Osteocyte (in vitro differentiated cells): ENCODE measurements around the gene ZNF592. TPM values are rescaled to one million over a fixed set of nuclear protein-coding genes. Genes with fewer than 3 reads are reported as not detected.

Source experiments
- DNase-seq: peaks from one replicate; pipeline ENCODE4 v3.0.0; 2021; ENCODE audit warnings: mixed read lengths; ENCODE audit not compliant: unreplicated experiment; ENCODE audit errors: extremely low spot score
- H3K27ac Mint-ChIP-seq: one replicate; pipeline ENCODE4 v1.8.0; 2021; ENCODE audit warnings: mild to moderate bottlenecking, mixed read lengths; ENCODE audit not compliant: unreplicated experiment
- H3K27me3 Mint-ChIP-seq: one replicate; pipeline ENCODE4 v1.8.0; 2021; ENCODE audit warnings: mixed read lengths; ENCODE audit not compliant: unreplicated experiment
- H3K36me3 Mint-ChIP-seq: one replicate; pipeline ENCODE4 v1.8.0; 2021; ENCODE audit warnings: mixed read lengths; ENCODE audit not compliant: unreplicated experiment
- H3K4me1 Mint-ChIP-seq: one replicate; pipeline ENCODE4 v1.8.0; 2021; ENCODE audit warnings: mixed read lengths; ENCODE audit not compliant: unreplicated experiment
- H3K4me3 Mint-ChIP-seq: one replicate; pipeline ENCODE4 v1.8.0; 2021; ENCODE audit warnings: mild to moderate bottlenecking, moderate library complexity, mixed read lengths; ENCODE audit not compliant: unreplicated experiment
- H3K9me3 Mint-ChIP-seq: one replicate; pipeline ENCODE4 v1.8.0; 2021; ENCODE audit warnings: mixed read lengths; ENCODE audit not compliant: unreplicated experiment
- CTCF ChIP-seq: fragments of 200-600 bp; sonication (generic); IDR thresholded peaks from 2 replicates; pipeline ENCODE4 v1.5.0; 2021; ENCODE audit warnings: antibody characterized with exemption, mild to moderate bottlenecking, moderate library complexity
- total RNA-seq: library from RNA; stranded (reverse); gene quantifications from 2 replicates; pipeline ENCODE4 v1.2.1, GENCODE V29; 2021

Gene ZNF592
- total RNA-seq, 1 donor from 2014 or later: 30.1 TPM

GRCh38 chr15:84736375-84736774 lies 12.0 kb upstream of the ZNF592 start:
- no peak for DNase-seq
- Mint-ChIP-seq H3K9me3 (no peaks in the 10 kb centered on the region), H3K36me3 (no peaks in the 10 kb centered on the region), H3K4me3 (no peak overlapping the region), H3K27me3 (no peaks in the 10 kb centered on the region), H3K27ac (no peak overlapping the region), H3K4me1 (peaks cover 13% of the 10 kb centered on the region)
- TF ChIP-seq CTCF: no peak

GRCh38 chr15:84737005-84737404 lies 11.4 kb upstream of the ZNF592 start:
- Mint-ChIP-seq H3K27ac (no peak overlapping the region), H3K9me3 (no peaks in the 10 kb centered on the region), H3K36me3 (no peaks in the 10 kb centered on the region), H3K4me3 (no peak overlapping the region), H3K27me3 (no peaks in the 10 kb centered on the region), H3K4me1 (peaks cover 13% of the 10 kb centered on the region)
- no peak for TF ChIP-seq CTCF
- DNase-seq: no peak

GRCh38 chr15:84740691-84741090 lies 7.7 kb upstream of the ZNF592 start:
- H3K4me1 Mint-ChIP-seq: no peaks in the 10 kb centered on the region
- no peak overlapping the region for H3K27ac Mint-ChIP-seq
- H3K36me3 Mint-ChIP-seq: no peaks in the 10 kb centered on the region
- DNase-seq: no peak
- H3K9me3 Mint-ChIP-seq: no peaks in the 10 kb centered on the region
- no peak overlapping the region for H3K4me3 Mint-ChIP-seq
- no peak for TF ChIP-seq CTCF
- no peaks in the 10 kb centered on the region for H3K27me3 Mint-ChIP-seq

- no peak overlapping the region for H3K4me3 Mint-ChIP-seq
- H3K4me1 Mint-ChIP-seq: no peaks in the 10 kb centered on the region
- H3K36me3 Mint-ChIP-seq: no peaks in the 10 kb centered on the region
- DNase-seq: no peak
- no peak for TF ChIP-seq CTCF
- no peak overlapping the region for H3K27ac Mint-ChIP-seq
- H3K9me3 Mint-ChIP-seq: no peaks in the 10 kb centered on the region
- no peaks in the 10 kb centered on the region for H3K27me3 Mint-ChIP-seq
These were observed 7.3 kb upstream of the ZNF592 start for GRCh38 chr15:84741121-84741520.

GRCh38 chr15:84747416-84748273 lies 747 bp upstream of the ZNF592 start:
- no peaks in the 10 kb centered on the region for H3K9me3 Mint-ChIP-seq
- no peak for DNase-seq
- H3K27me3 Mint-ChIP-seq: no peaks in the 10 kb centered on the region
- H3K4me3 Mint-ChIP-seq: peak overlapping the region; percentile 77
- H3K36me3 Mint-ChIP-seq: peaks cover 2% of the 10 kb centered on the region
- H3K4me1 Mint-ChIP-seq: peaks cover 42% of the 10 kb centered on the region
- TF ChIP-seq CTCF: no peak
- peak overlapping the region; percentile 97 for H3K27ac Mint-ChIP-seq
